ENCODE results near the gene RASAL3. TPM values are rescaled to one million over a fixed set of nuclear protein-coding genes. Genes with fewer than 3 reads are reported as not detected.

Gene RASAL3
- total and polyA plus RNA-seq, 9 donors: 0.61 to 2.6 (median 1.4) TPM

GRCh38 chr19:15455996-15456395 is 8.3 kb downstream of the RASAL3 start:
- WGBS, 3 donors: 87 to 88% (median 87%) methylated on average over 9 of the region's 9 CpGs
- Histone ChIP-seq H3K27ac (no peak overlapping the region), H3K4me3 (no peak overlapping the region), H3K9me3 (no peaks in the 10 kb centered on the region), H3K4me1 (ENCODE audit: insufficient read depth) (peaks cover 10% of the 10 kb centered on the region), H3K36me3 (no peaks in the 10 kb centered on the region), H3K27me3 (no peaks in the 10 kb centered on the region)
- intact Hi-C loops (cut with DNase I): no loop called here
- TF ChIP-seq POLR2A (IDR thresholded peaks at IDR 0.05): no peak
- TF ChIP-seq CTCF (IDR thresholded peaks at IDR 0.05): no peak
- no peak for TF ChIP-seq EP300 (IDR thresholded peaks at IDR 0.05)
- DNase-seq: peak in 1 of 5 donors; percentile 10

- Histone ChIP-seq H3K9me3 (no peaks in the 10 kb centered on the region), H3K4me1 (ENCODE audit: insufficient read depth) (peaks cover 12% of the 10 kb centered on the region), H3K27me3 (no peaks in the 10 kb centered on the region), H3K27ac (no peak overlapping the region), H3K4me3 (no peak overlapping the region), H3K36me3 (no peaks in the 10 kb centered on the region)
- TF ChIP-seq POLR2A (IDR thresholded peaks at IDR 0.05) (no peak), EP300 (IDR thresholded peaks at IDR 0.05) (no peak), CTCF (IDR thresholded peaks at IDR 0.05) (no peak)
- WGBS, 3 donors: 77 to 78% (median 78%) methylated on average over 17 of the region's 17 CpGs
- peak in 2 of 5 donors; percentile 54 to 55 for DNase-seq
- intact Hi-C loops (cut with DNase I): no loop called here
These were observed 10.2 kb downstream of the RASAL3 start for GRCh38 chr19:15453906-15454860.

- H3K9me3 ChIP-seq: no peaks in the 10 kb centered on the region
- peak in 2 of 3 donors; percentile 28 to 32 for TF ChIP-seq CTCF (IDR thresholded peaks at IDR 0.05)
- TF ChIP-seq EP300 (IDR thresholded peaks at IDR 0.05): no peak
- H3K4me1 ChIP-seq (ENCODE audit: insufficient read depth): peaks cover 20% of the 10 kb centered on the region
- no peaks in the 10 kb centered on the region for H3K27me3 ChIP-seq
- DNase-seq: peak in 2 of 5 donors; percentile 62 to 67
- WGBS, 3 donors: 2 to 9% (median 6%) methylated on average over 16 to 44 of the region's 44 CpGs
- H3K4me3 ChIP-seq: peak overlapping the region; percentile 32
- intact Hi-C loops (cut with DNase I): no loop called here
- H3K36me3 ChIP-seq: no peaks in the 10 kb centered on the region
- peak overlapping the region in 1 of 2 donors; percentile 22 for H3K27ac ChIP-seq
These were observed 11.2 kb downstream of the RASAL3 start for GRCh38 chr19:15453091-15453578.

- H3K27me3 ChIP-seq: no peaks in the 10 kb centered on the region
- H3K36me3 ChIP-seq: no peaks in the 10 kb centered on the region
- peak overlapping the region; percentile 32 for H3K4me3 ChIP-seq
- peak overlapping the region in 1 of 2 donors; percentile 54 for H3K27ac ChIP-seq
- TF ChIP-seq EP300 (IDR thresholded peaks at IDR 0.05) (no peak), POLR2A (IDR thresholded peaks at IDR 0.05) (peak; percentile 61), CTCF (IDR thresholded peaks at IDR 0.05) (no peak)
- peak; percentile 92 to 96 (median 94) for DNase-seq
- intact Hi-C loops (cut with DNase I): no loop called here
- H3K4me1 ChIP-seq (ENCODE audit: insufficient read depth): peaks cover 20% of the 10 kb centered on the region
- no peaks in the 10 kb centered on the region for H3K9me3 ChIP-seq
- WGBS, 3 donors: 3 to 8% (median 4%) methylated on average over 29 to 37 of the region's 37 CpGs
These were observed 12.0 kb downstream of the RASAL3 start for GRCh38 chr19:15452111-15453047.

Data from ovary (tissue), 9 donors.